ENCODE results near the gene DQX1.

DNA sequence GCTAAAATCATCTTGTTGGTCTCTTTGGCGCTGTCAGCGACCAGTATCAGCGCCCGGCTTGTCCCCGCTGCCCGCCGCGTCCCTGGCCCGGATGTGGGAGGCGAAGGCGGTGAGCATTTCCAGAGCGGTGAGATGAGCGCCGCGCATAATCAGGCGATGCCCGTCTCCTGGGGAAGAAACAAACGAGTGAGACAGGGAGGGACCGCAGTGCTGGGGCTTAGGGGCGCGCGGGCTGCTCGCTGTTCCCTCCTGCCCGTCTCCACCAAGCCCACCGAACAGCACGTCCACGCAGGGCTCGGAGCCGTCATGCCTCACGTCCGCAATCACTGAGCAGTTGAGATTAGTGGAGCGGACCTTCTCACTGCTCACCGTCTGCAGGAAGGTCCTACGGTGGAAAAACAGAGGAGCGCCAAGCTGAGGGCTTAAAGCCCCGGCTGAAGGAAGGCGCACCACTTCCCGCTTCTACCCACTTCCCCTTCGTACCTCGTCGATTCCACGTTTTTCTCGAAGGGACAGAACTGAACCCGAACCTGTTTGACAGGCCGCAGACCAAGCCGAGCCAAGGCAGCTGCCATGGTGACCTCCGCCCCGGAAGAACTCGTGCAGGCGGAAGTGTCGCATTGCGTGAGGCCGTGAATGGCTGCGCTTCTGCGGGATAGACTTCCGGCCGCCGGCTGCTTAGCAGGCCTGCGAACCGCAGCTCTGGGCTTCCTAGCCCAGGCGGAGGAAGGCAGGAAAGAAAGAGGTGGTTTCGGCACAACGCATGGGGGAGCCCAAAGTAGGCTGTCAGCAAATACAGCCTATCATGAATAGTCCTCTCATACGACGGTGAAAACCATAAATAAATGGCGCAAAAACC lies 53.7 kb downstream of the DQX1 start, which contains the start of gene MRPL53:
- TF ChIP-seq, protein P1, sequence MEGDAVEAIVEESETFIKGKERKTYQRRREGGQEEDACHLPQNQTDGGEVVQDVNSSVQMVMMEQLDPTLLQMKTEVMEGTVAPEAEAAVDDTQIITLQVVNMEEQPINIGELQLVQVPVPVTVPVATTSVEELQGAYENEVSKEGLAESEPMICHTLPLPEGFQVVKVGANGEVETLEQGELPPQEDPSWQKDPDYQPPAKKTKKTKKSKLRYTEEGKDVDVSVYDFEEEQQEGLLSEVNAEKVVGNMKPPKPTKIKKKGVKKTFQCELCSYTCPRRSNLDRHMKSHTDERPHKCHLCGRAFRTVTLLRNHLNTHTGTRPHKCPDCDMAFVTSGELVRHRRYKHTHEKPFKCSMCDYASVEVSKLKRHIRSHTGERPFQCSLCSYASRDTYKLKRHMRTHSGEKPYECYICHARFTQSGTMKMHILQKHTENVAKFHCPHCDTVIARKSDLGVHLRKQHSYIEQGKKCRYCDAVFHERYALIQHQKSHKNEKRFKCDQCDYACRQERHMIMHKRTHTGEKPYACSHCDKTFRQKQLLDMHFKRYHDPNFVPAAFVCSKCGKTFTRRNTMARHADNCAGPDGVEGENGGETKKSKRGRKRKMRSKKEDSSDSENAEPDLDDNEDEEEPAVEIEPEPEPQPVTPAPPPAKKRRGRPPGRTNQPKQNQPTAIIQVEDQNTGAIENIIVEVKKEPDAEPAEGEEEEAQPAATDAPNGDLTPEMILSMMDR (IDR thresholded peaks at IDR 0.05 in 2 of 3, conservative IDR thresholded peaks at IDR 0.05 in 1 of 3; ENCODE audit: insufficient read depth in 2 of 3, low read depth in 1 of 3, low read length in 3 of 3), result peak in 1 of 3 experiments; percentile 11; a peak in 2 of 6 replicates
- TF ChIP-seq ZFP36 (IDR thresholded peaks at IDR 0.05; ENCODE audit: low read depth, low read length, partially characterized antibody) (no peak), SIN3B (IDR thresholded peaks at IDR 0.05; ENCODE audit: low read depth) (peak; percentile 98), RNF2 (IDR thresholded peaks at IDR 0.05) (peak; percentile 46), NFXL1 (CRISPR knock-in tag; IDR thresholded peaks at IDR 0.05) (no peak), HMG20A (CRISPR knock-in tag; conservative IDR thresholded peaks at IDR 0.05) (no peak)

All from K562 (cell line).